ENCODE data around the gene RTN4RL1. TPM values are rescaled to one million over a fixed set of nuclear protein-coding genes. Genes with fewer than 3 reads are reported as not detected.

RTN4RL1 gene
- total RNA-seq, 1 donor from 2014 or later = 4.0 TPM

DNA sequence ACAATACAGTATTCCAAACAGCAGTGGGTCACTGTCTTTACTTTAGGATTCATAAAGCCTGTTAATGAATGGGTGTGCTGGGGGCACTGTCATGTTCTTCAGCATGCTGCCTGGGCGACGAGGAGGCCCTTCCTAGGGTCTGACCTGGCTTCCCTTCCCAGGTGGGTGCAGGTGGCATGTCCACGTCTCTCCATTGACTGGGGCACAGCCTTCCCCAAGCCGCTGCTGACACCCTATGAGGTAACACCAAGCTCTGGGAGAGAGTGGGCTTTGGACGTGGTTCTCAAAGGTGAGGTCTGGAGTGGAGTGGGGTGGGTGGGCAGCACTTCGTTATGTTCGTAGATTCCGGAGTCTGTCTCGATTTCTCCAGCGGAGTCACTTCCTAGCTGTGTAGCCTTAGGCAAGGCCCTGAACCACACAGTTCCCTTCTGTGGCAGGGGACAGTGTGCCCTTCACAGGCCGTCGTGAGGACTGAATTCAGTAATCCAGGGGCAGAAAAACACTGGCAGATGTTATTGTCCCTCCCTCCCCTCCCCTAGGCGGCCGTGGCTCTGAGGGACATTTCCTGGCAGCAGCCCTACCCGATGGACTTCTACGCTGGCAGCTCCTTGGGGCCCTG lies 15.9 kb upstream of the RTN4RL1 start:
- DNase-seq = no peak
- Histone ChIP-seq H3K36me3 (peaks cover 47% of the 10 kb centered on the region), H3K27ac (replicated peaks) (peak overlapping the region; percentile 96), H3K9me3 (replicated peaks) (no peaks in the 10 kb centered on the region), H3K4me3 (peak overlapping the region; percentile 88), H3K27me3 (ENCODE audit: low read depth) (no peaks in the 10 kb centered on the region), H3K4me1 (peaks cover 44% of the 10 kb centered on the region)
- TF ChIP-seq, protein P1, sequence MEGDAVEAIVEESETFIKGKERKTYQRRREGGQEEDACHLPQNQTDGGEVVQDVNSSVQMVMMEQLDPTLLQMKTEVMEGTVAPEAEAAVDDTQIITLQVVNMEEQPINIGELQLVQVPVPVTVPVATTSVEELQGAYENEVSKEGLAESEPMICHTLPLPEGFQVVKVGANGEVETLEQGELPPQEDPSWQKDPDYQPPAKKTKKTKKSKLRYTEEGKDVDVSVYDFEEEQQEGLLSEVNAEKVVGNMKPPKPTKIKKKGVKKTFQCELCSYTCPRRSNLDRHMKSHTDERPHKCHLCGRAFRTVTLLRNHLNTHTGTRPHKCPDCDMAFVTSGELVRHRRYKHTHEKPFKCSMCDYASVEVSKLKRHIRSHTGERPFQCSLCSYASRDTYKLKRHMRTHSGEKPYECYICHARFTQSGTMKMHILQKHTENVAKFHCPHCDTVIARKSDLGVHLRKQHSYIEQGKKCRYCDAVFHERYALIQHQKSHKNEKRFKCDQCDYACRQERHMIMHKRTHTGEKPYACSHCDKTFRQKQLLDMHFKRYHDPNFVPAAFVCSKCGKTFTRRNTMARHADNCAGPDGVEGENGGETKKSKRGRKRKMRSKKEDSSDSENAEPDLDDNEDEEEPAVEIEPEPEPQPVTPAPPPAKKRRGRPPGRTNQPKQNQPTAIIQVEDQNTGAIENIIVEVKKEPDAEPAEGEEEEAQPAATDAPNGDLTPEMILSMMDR (IDR thresholded peaks at IDR 0.05; ENCODE audit: borderline replicate concordance) = no peak
- intact Hi-C loops (cut with micrococcal nuclease) = no loop called here

DNA sequence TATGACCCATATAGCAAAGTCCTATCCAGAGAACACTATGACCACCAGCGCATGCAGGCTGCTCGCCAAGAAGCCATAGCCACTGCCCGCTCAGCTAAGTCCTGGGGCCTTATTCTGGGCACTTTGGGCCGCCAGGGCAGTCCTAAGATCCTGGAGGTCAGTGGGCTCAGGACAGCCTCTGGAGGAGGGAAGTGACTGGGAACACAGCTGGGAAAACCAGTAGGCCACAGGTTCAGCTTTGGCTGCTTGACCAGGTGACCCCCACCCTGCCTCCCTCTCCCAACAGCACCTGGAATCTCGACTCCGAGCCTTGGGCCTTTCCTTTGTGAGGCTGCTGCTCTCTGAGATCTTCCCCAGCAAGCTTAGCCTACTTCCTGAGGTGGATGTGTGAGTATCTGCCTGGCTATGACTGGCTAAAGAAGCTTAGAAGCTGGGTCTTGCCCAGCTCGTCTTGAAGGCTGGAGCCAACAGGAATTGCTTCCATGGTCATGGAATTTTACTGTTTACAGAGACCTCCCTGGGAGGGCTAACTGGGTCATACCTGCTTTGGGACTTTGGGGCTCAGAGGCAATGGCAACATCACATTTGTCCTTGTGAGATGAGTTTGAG lies 15.2 kb upstream of the RTN4RL1 start:
- Histone ChIP-seq H3K4me1 (peaks cover 44% of the 10 kb centered on the region), H3K9me3 (replicated peaks) (no peaks in the 10 kb centered on the region), H3K27ac (replicated peaks) (no peak overlapping the region), H3K27me3 (ENCODE audit: low read depth) (no peaks in the 10 kb centered on the region), H3K4me3 (no peak overlapping the region), H3K36me3 (peaks cover 53% of the 10 kb centered on the region)
- TF ChIP-seq, protein P1 (IDR thresholded peaks at IDR 0.05; ENCODE audit: borderline replicate concordance) = no peak
- intact Hi-C loops (cut with micrococcal nuclease) = no loop called here
- no peak for DNase-seq

DNA sequence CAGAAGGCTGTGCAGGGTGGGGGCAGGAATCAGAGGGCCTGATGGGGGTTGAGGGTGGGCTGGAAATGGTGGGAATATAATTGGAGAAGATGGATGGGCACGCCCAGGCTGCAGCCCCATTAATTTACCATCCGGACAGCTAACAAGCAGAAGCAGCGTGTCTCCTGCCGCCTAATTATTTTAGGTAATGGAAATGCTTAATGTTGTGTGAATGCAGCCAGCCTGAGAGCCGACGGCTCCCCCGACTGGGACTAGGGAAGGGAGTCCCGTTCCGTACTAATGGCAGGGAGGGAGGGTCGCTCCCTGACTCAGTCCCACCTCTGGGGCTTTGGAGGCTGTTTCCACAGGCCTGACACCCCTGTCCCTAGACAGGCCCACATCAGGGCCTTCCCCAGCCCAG lies 12.0 kb upstream of the RTN4RL1 start:
- TF ChIP-seq, protein P1 (IDR thresholded peaks at IDR 0.05; ENCODE audit: borderline replicate concordance) = no peak
- Histone ChIP-seq H3K27ac (replicated peaks) (no peak overlapping the region), H3K27me3 (ENCODE audit: low read depth) (no peaks in the 10 kb centered on the region), H3K36me3 (peaks cover 38% of the 10 kb centered on the region), H3K9me3 (replicated peaks) (no peaks in the 10 kb centered on the region), H3K4me1 (peaks cover 26% of the 10 kb centered on the region), H3K4me3 (no peak overlapping the region)
- DNase-seq = no peak
- intact Hi-C loops (cut with micrococcal nuclease) = no loop called here

DNA sequence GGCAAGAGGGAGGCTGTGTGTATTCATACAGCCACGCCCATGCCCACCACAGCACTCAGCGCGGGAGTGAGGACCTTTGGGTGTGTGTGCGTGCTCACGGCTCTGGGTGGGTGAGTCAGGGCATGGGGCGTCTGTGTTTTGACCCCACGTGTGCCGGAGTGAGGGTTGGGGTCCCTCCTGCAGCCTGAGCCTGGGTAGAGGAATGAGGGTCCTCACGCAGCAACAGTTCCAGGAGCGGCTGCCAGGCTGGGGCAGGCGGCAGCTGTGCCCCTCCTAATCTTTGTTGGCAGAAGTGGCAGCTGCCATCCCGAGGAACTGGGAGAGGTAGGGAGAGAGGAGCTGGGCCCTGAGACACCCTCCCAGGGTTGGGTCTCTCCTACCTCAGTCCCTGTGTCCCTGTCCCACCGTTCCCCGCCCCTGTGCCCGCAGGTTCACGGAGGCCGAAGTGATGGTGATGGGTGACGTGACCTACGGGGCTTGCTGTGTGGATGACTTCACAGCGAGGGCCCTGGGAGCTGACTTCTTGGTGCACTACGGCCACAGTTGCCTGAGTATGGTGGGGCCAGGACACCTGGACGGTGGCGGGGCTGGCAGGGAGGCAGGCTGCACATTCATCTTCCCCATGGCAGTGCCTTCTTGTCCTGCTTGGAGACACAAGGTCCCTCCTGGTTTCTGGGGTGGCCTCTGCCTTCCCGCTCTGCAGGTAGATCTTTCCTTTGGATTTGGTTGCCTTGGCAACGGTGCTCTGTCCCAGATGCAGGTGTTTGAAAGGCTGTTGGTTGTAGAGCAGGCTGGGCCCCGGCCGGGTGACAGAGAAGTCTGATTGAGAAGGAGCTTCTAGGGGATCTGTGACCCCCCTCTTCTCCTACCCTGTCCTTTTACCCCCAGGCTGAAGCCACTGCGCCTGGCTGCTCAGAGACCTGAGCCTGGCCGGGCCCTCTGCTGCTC lies 10.7 kb upstream of the RTN4RL1 start:
- TF ChIP-seq, protein P1 (IDR thresholded peaks at IDR 0.05; ENCODE audit: borderline replicate concordance) = no peak
- H3K27ac ChIP-seq (replicated peaks) = no peak overlapping the region
- intact Hi-C loops (cut with micrococcal nuclease) = no loop called here
- peaks cover 26% of the 10 kb centered on the region for H3K4me1 ChIP-seq
- DNase-seq = no peak
- no peaks in the 10 kb centered on the region for H3K27me3 ChIP-seq (ENCODE audit: low read depth)
- H3K4me3 ChIP-seq = no peak overlapping the region
- H3K9me3 ChIP-seq (replicated peaks) = no peaks in the 10 kb centered on the region
- peaks cover 38% of the 10 kb centered on the region for H3K36me3 ChIP-seq

DNA sequence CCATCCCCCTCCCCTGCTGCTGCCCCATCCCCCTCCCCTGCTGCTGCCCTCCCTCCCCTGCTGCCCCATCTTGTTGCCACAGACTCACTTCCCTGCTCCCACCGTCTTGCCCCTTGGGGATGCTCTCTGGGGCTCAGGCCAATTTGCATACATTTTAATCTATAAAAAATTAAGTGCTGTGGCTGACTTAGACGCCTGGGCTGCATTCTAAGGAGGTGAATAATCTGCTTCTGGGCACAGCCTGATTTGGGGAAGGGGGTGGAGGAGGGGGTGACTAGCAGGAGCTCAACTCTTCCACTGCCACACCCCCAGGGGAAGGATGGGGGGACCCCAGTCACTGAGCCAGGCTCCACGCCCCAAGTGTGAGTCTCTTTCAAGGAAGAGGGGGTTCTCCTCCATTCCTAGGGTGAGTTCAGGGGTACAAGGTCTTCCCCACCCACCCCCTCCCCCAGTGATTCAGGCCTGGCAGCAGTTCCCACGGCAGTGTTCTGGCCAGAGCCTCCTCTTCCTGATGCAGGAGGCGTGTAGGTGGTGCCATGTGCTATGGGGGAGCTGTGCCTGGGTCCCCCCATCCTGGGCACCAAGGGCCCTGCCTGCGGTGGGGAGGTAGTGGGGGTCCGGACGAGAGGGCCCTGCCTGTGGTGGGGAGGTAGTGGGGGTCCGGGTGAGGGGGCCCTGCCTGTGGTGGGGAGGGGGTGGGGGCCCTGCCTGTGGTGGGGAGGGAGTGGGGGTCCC lies 9.8 kb upstream of the RTN4RL1 start:
- Histone ChIP-seq H3K27ac (replicated peaks) (no peak overlapping the region), H3K4me3 (no peak overlapping the region), H3K9me3 (replicated peaks) (no peaks in the 10 kb centered on the region), H3K4me1 (peaks cover 32% of the 10 kb centered on the region), H3K27me3 (ENCODE audit: low read depth) (no peaks in the 10 kb centered on the region), H3K36me3 (peaks cover 35% of the 10 kb centered on the region)
- intact Hi-C loops (cut with micrococcal nuclease) = no loop called here
- TF ChIP-seq, protein P1 (IDR thresholded peaks at IDR 0.05; ENCODE audit: borderline replicate concordance) = no peak
- DNase-seq = no peak
